H1 (cell line): Measurements from ENCODE around the gene ATP6V0D1. TPM values are rescaled to one million over a fixed set of nuclear protein-coding genes. Genes with fewer than 3 reads are reported as not detected.
A peak's percentile ranks its signal among the peaks of the same experiment; 100 is the strongest.

Experiments
- CTCF ChIA-PET: fragments of 300-600 bp; sonication (Branson Sonifier 250); formaldehyde crosslinking; loops from one replicate; lab custom pipeline; 2021; ENCODE audit not compliant: partially characterized antibody; lab: Charles Lee
- POLR2A ChIA-PET: fragments of 300-600 bp; sonication (Branson Sonifier 250); formaldehyde crosslinking; loops from one replicate; lab custom pipeline; 2021; ENCODE audit warnings: inconsistent platforms; ENCODE audit not compliant: partially characterized antibody; lab: Charles Lee
- DNase-seq, 2 experiments: peaks; one replicate each; pipeline versions ENCODE4 v3.0.0 to v3.0.0-alpha.2; 2010 to 2022; ENCODE audit warnings: low spot score in 2 of 2, low read depth in 1 of 2, mixed read lengths in 1 of 2
- FAIRE-seq: peaks from 2 replicates; lab custom pipeline; 2011; peaks lifted over from hg19 to GRCh38; lab: Jason Lieb, UNC
- H2AFZ ChIP-seq: 2 replicates; pipeline ENCODE4 v1.8.1; 2012; ENCODE audit warnings: low read length, inconsistent platforms
- H2AK5ac ChIP-seq: 2 replicates; pipeline ENCODE4 v1.6.1; 2013; ENCODE audit warnings: low read depth, low read length
- H2BK120ac ChIP-seq: replicated peaks from 2 replicates; pipeline ENCODE3; 2013; ENCODE audit warnings: low read depth, low read length, inconsistent platforms
- H2BK12ac ChIP-seq: 2 replicates; pipeline ENCODE4 v1.6.1; 2013; ENCODE audit warnings: low read depth, low read length
- H2BK15ac ChIP-seq: 2 replicates; pipeline ENCODE4 v1.6.1; 2013; ENCODE audit warnings: low read length
- H2BK20ac ChIP-seq: 2 replicates; pipeline ENCODE4 v1.6.1; 2013; ENCODE audit warnings: low read length
- H2BK5ac ChIP-seq: 2 replicates; pipeline ENCODE4 v1.6.1; 2013; ENCODE audit warnings: low read depth, low read length
- H3K14ac ChIP-seq: 2 replicates; pipeline ENCODE4 v1.6.1; 2013; ENCODE audit warnings: inconsistent platforms; ENCODE audit not compliant: insufficient read length
- H3K18ac ChIP-seq: 2 replicates; pipeline ENCODE4 v1.6.1; 2013; ENCODE audit warnings: low read length; ENCODE audit errors: extremely low read depth
- H3K23ac ChIP-seq: 2 replicates; pipeline ENCODE4 v1.6.1; 2013; ENCODE audit warnings: inconsistent platforms; ENCODE audit not compliant: insufficient read length
- H3K23me2 ChIP-seq: 2 replicates; pipeline ENCODE4 v1.6.1; 2013; ENCODE audit warnings: low read depth, low read length
- H3K27ac ChIP-seq: 2 replicates; pipeline ENCODE4 v1.6.1; 2011; ENCODE audit warnings: low read depth, low read length, inconsistent platforms
- H3K27me3 ChIP-seq, 4 experiments: replicated peaks in 1 of 4; 1 replicate in 1 of 4; 2 replicates in 3 of 4; pipeline versions ENCODE4 v1.6.1 to v1.8.1; 2011 to 2013; ENCODE audit warnings: low read length in 3 of 4, mild to moderate bottlenecking in 3 of 4, inconsistent platforms in 2 of 4, mixed read lengths in 2 of 4, moderate library complexity in 1 of 4; ENCODE audit not compliant: control insufficient read depth in 3 of 4, insufficient read depth in 3 of 4; ENCODE audit errors: extremely low read depth in 1 of 4
- H3K36me3 ChIP-seq, 4 experiments: 2 replicates each; pipeline versions ENCODE4 v1.6.1 to v1.8.1; 2011 to 2013; ENCODE audit warnings: mild to moderate bottlenecking in 4 of 4, low read length in 3 of 4, moderate library complexity in 2 of 4, control low read depth in 1 of 4, inconsistent platforms in 1 of 4; ENCODE audit not compliant: insufficient read depth in 4 of 4, control insufficient read depth in 2 of 4
- H3K4ac ChIP-seq: replicated peaks from 2 replicates; pipeline ENCODE3; 2013; ENCODE audit warnings: low read length, low read depth, mixed read lengths, inconsistent platforms; ENCODE audit not compliant: insufficient read length
- H3K4me1 ChIP-seq, 4 experiments: replicated peaks in 1 of 4; 1 replicate in 1 of 4; 2 replicates in 3 of 4; pipeline versions ENCODE4 v1.6.1 to v1.8.1; 2011 to 2013; ENCODE audit warnings: low read length in 3 of 4, inconsistent platforms in 2 of 4, mixed read lengths in 1 of 4; ENCODE audit not compliant: insufficient read depth in 4 of 4, control insufficient read depth in 3 of 4
- H3K4me2 ChIP-seq, 2 experiments: 2 replicates each; pipeline versions ENCODE4 v1.6.1 to v1.8.1; 2011 to 2013; ENCODE audit warnings: low read depth in 2 of 2, low read length in 2 of 2, control low read depth in 1 of 2, inconsistent platforms in 1 of 2, mild to moderate bottlenecking in 1 of 2; ENCODE audit not compliant: insufficient read depth in 1 of 2
- H3K4me3 ChIP-seq, 4 experiments: fragments of 200-600, 300-600 bp in 1 of 4; sonication (generic), shearing (Covaris generic), sonication (Bioruptor Twin) in 1 of 4; 2 replicates each; pipeline versions ENCODE4 v1.5.1 to v1.8.1; 2011 to 2016; ENCODE audit warnings: low read length in 4 of 4, low read depth in 3 of 4, control low read depth in 2 of 4, inconsistent platforms in 2 of 4, mild to moderate bottlenecking in 2 of 4, mixed read lengths in 1 of 4, moderate library complexity in 1 of 4; ENCODE audit not compliant: insufficient read depth in 2 of 4; ENCODE audit errors: extremely low read depth in 1 of 4
- H3K56ac ChIP-seq: replicated peaks from 2 replicates; pipeline ENCODE3; 2013; ENCODE audit warnings: low read depth, mild to moderate bottlenecking, mixed read lengths, low read length, inconsistent platforms; ENCODE audit not compliant: insufficient read length
- H3K79me1 ChIP-seq: 2 replicates; pipeline ENCODE4 v1.6.1; 2013; ENCODE audit warnings: low read depth, low read length, control low read depth
- H3K79me2 ChIP-seq, 2 experiments: 2 replicates each; pipeline versions ENCODE4 v1.6.1 to v1.8.1; 2012 to 2013; ENCODE audit warnings: low read length in 2 of 2, mild to moderate bottlenecking in 2 of 2, inconsistent platforms in 1 of 2; ENCODE audit not compliant: insufficient read depth in 2 of 2, control insufficient read depth in 1 of 2
- H3K9ac ChIP-seq, 4 experiments: replicated peaks in 1 of 4; 1 replicate in 1 of 4; 2 replicates in 3 of 4; pipeline versions ENCODE4 v1.6.1 to v1.8.1; 2011 to 2013; ENCODE audit warnings: low read depth in 3 of 4, low read length in 3 of 4, control low read depth in 2 of 4, mild to moderate bottlenecking in 2 of 4, moderate library complexity in 2 of 4, inconsistent platforms in 1 of 4; ENCODE audit errors: extremely low read depth in 1 of 4
- H3K9me3 ChIP-seq, 2 experiments: 2 replicates each; pipeline versions ENCODE4 v1.6.1 to v1.8.1; 2012 to 2013; ENCODE audit warnings: mild to moderate bottlenecking in 2 of 2, moderate library complexity in 2 of 2, control low read depth in 1 of 2, inconsistent platforms in 1 of 2, low read depth in 1 of 2, low read length in 1 of 2, mixed read lengths in 1 of 2; ENCODE audit not compliant: insufficient read depth in 2 of 2
- H4K20me1 ChIP-seq, 2 experiments: replicated peaks in 1 of 2; 2 replicates each; pipeline versions ENCODE3 to v1.8.1; 2011 to 2013; ENCODE audit warnings: inconsistent platforms in 2 of 2, low read length in 2 of 2, mild to moderate bottlenecking in 1 of 2; ENCODE audit not compliant: insufficient read depth in 2 of 2, control insufficient read depth in 1 of 2
- H4K5ac ChIP-seq: 2 replicates; pipeline ENCODE4 v1.6.1; 2013; ENCODE audit warnings: low read length, low read depth, mixed read lengths, inconsistent platforms; ENCODE audit not compliant: insufficient read length
- H4K8ac ChIP-seq: 2 replicates; pipeline ENCODE4 v1.8.0; 2013; ENCODE audit warnings: mild to moderate bottlenecking, moderate library complexity, low read length, inconsistent platforms; ENCODE audit not compliant: insufficient read depth; ENCODE audit errors: extremely low read depth
- H4K91ac ChIP-seq: replicated peaks from 2 replicates; pipeline ENCODE3; 2013; ENCODE audit warnings: low read length, mixed read lengths, inconsistent platforms; ENCODE audit not compliant: insufficient read length
- CBX8 ChIP-seq: fragments of 300-800, 300-1000 bp; sonication (generic); IDR thresholded peaks from 2 replicates; pipeline ENCODE4 v1.7.1; 2016; ENCODE audit warnings: low read depth, low read length, borderline replicate concordance
- HDAC6 ChIP-seq: IDR thresholded peaks from one replicate; pipeline ENCODE4 v1.7.1; 2012; ENCODE audit warnings: low read depth, mild to moderate bottlenecking, inconsistent platforms, low read length, moderate library complexity
- KDM1A ChIP-seq: fragments of 200-600, 300-600 bp; sonication (generic); IDR thresholded peaks from 2 replicates; pipeline ENCODE4 v1.7.1; 2016; ENCODE audit warnings: mild to moderate bottlenecking, low read length, borderline replicate concordance
- NRF1 ChIP-seq: IDR thresholded peaks from 2 replicates; pipeline ENCODE4 v1.6.1; 2011; ENCODE audit warnings: mild to moderate bottlenecking, low read depth, low read length, improper control_type of control experiment
- POLR2A ChIP-seq, 2 experiments: IDR thresholded peaks; 1 replicate in 1 of 2; 2 replicates in 1 of 2; pipeline ENCODE4 v1.6.1; 2011; ENCODE audit warnings: low read depth in 2 of 2, low read length in 2 of 2, mild to moderate bottlenecking in 2 of 2; ENCODE audit errors: control extremely low read depth in 1 of 2
- RBBP5 ChIP-seq: IDR thresholded peaks from 2 replicates; pipeline ENCODE4 v1.7.1; 2012; ENCODE audit warnings: low read depth, mild to moderate bottlenecking, inconsistent platforms, low read length, moderate library complexity, borderline replicate concordance
- SP4 ChIP-seq: IDR thresholded peaks from 2 replicates; pipeline ENCODE4 v1.6.1; 2012; ENCODE audit warnings: low read length, inconsistent platforms
- SRF ChIP-seq: IDR thresholded peaks from 2 replicates; pipeline ENCODE4 v1.6.1; 2011; ENCODE audit warnings: mild to moderate bottlenecking, low read depth, low read length, moderate library complexity
- TCF12 ChIP-seq: IDR thresholded peaks from 2 replicates; pipeline ENCODE4 v1.6.1; 2011; ENCODE audit warnings: low read depth, mild to moderate bottlenecking, low read length
- WGBS, 2 experiments: shearing (Covaris generic) in 1 of 2; methylation state at CpG; one replicate each; pipeline versions ENCODE4 v1.1.6 to v1.1.7; 2013 to 2015; ENCODE audit warnings: low lambda C conversion rate in 2 of 2, mixed read lengths in 2 of 2, inconsistent platforms in 1 of 2, low coverage in 1 of 2, missing lambda C conversion rate in 1 of 2; ENCODE audit not compliant: insufficient replicate concordance in 2 of 2, insufficient coverage in 1 of 2, insufficient read length in 1 of 2; ENCODE audit errors: extremely low coverage in 1 of 2, missing lambda C conversion rate in 1 of 2; 5-methylcytosine and 5-hydroxymethylcytosine counted together
- polyA plus RNA-seq, 7 experiments: library from polyadenylated mRNA; depleted of rRNA in 3 of 7; stranded (reverse) in 5 of 7; unstranded in 2 of 7; fragments of >200 nt in 5 of 7; fragments of 200-250 nt in 2 of 7; gene quantifications; 1 replicate in 5 of 7; 2 replicates in 1 of 7; 4 replicates in 1 of 7; pipeline versions ENCODE4 v1.2.1 to v1.2.3, GENCODE V29; 2011 to 2013; ENCODE audit warnings: missing spikeins in 2 of 7, mixed read lengths in 2 of 7
- total RNA-seq: library from RNA; stranded (reverse); fragmentation: NEBNext Ultra II Directional; extraction: Animal tissue kit (Norgen Biotek cat#: 25700); gene quantifications from 2 replicates; pipeline ENCODE4 v1.2.1, GENCODE V29; 2021
- TF ChIP-seq, protein P1 (sequence below): IDR thresholded peaks from 2 replicates; pipeline ENCODE4 v1.6.1; 2011; ENCODE audit warnings: low read depth, mild to moderate bottlenecking, low read length; ENCODE audit not compliant: insufficient read depth
- TF ChIP-seq, protein P2 (sequence below): IDR thresholded peaks from 2 replicates; pipeline ENCODE4 v1.6.1; 2012; ENCODE audit warnings: inconsistent platforms

ATP6V0D1 gene
- total and polyA plus RNA-seq, 2 of the 8 experiments (the other 6 are each of a cell fraction or from before 2014, with no cell fraction given) = 47.3 to 134 TPM

DNA sequence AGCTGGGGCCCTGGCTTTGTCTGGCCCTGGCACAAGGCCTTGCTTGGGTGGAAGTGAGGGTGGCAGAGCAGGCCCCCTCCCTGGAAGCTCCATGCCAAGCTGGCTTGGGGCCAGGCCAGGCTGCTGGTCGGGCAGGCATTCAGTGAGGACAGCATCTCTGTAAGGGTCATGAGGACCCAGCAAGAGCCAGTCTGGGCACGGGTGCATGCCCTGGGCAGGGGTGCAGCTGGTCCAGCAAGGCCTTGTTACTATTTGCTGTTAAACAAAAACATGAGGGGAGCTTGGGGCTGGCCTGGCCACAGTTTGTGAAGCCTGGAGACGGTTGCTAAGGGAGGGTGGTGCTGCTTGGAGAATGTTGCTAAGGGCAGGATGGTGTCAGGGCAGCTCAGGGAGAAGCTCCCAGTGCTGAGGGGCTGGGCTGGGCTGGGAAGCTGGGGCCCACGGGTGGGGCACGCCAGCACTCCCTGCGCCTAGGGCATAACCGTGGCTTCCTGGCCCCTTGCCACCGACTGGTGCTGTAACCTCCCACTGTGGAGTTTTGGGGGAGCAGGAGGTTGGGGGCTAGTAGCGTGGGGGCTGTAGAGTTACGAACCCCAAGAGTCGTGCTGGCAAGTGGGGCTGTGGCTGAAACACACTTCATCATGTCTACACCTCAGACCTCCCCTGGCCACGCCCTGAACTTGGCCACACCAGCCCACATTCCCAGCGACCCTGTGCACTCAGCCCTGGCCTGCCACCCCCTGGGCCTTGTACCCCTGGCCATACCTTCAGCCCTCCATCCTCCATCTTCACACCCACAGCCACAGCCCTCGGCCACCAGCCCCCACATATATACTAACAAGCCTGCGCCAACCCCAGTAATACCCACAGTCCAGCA lies 89.3 kb downstream of the ATP6V0D1 start:
- Histone ChIP-seq H2BK20ac (no peak overlapping the region), H3K23me2 (no peaks in the 10 kb centered on the region; the same call in 1 of the 2 replicates), H3K9me3 (no peaks in the 10 kb centered on the region), H3K79me1 (no peaks in the 10 kb centered on the region), H2BK5ac (no peak overlapping the region), H4K20me1 (peaks cover 6 to 9% of the 10 kb centered on the region in 2 experiments), H3K4me3 (no peak overlapping the region), H3K79me2 (no peaks in the 10 kb centered on the region), H3K14ac (no peak overlapping the region), H3K18ac (no peak overlapping the region), H4K5ac (no peak overlapping the region), H3K9ac (no peak overlapping the region), H2BK15ac (0 out of 2 replicates have a peak overlapping the region, but pooled peaks have one; percentile 29), H3K4me1 (peaks cover 0 to 34% (median 24%) of the 10 kb centered on the region in 4 experiments; a peak in 6 of 7 replicates), H3K23ac (no peak overlapping the region), H2BK12ac (0 out of 2 replicates have a peak overlapping the region, but pooled peaks have one; percentile 50), H3K36me3 (no peaks in the 10 kb centered on the region), H2BK120ac (no peak overlapping the region), H3K56ac (no peak overlapping the region), H2AFZ (no peak overlapping the region), H2AK5ac (no peak overlapping the region; the same call in 1 of the 2 replicates), H3K27ac (no peak overlapping the region), H4K8ac (no peak overlapping the region), H3K4me2 (no peak overlapping the region), H4K91ac (no peak overlapping the region), H3K4ac (no peak overlapping the region), H3K27me3 (peaks cover 24 to 48% (median 41%) of the 10 kb centered on the region in 4 experiments)
- TF ChIP-seq NRF1 = no peak
- no peak for TF ChIP-seq SP4
- no peak for TF ChIP-seq SRF
- TF ChIP-seq, protein P1, sequence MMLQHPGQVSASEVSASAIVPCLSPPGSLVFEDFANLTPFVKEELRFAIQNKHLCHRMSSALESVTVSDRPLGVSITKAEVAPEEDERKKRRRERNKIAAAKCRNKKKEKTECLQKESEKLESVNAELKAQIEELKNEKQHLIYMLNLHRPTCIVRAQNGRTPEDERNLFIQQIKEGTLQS = no peak
- no peak for TF ChIP-seq CBX8
- TF ChIP-seq POLR2A (IDR thresholded peaks at IDR 0.05; ENCODE audit: control extremely low read depth in 1 of 2, low read depth in 2 of 2, low read length in 2 of 2) = no peak
- no peak for TF ChIP-seq TCF12
- no peak for TF ChIP-seq HDAC6
- TF ChIP-seq, protein P2, sequence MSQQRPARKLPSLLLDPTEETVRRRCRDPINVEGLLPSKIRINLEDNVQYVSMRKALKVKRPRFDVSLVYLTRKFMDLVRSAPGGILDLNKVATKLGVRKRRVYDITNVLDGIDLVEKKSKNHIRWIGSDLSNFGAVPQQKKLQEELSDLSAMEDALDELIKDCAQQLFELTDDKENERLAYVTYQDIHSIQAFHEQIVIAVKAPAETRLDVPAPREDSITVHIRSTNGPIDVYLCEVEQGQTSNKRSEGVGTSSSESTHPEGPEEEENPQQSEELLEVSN = no peak
- no peak for TF ChIP-seq RBBP5
- TF ChIP-seq KDM1A = no peak
- DNase-seq = no peak
- CTCF ChIA-PET = interaction anchor here (1.1 to 32.4 kb wide), 12 partner anchors 7 to 430 kb away, joined by 3 to 476 read pairs (median 6); partner anchors contain the start of genes CES3 and ZDHHC1
- FAIRE-seq = no peak
- 83% methylated on average over 15 of the region's 15 CpGs; no CpG with 5 or more reads in 1 of the 2 experiments for WGBS, 2 experiments
- POLR2A ChIA-PET = interaction anchor here (1.2 kb wide), 1 partner anchor 39 kb away, joined by 3 read pairs; the partner anchor contains the start of gene HSD11B2
